Stimulated activated CD4-positive, alpha-beta T cell treated with anti-CD3 and anti-CD28 coated beads, TNF-alpha, amount 100 ng/mL, for 48 hours (primary cell): ENCODE data around the gene ITGAL.
"Not testable (repeated sequence)": the region's sequence is repeated elsewhere in the genome, so short reads cannot be mapped to it uniquely, and the experiment has no call there.

Experiments
- DNase-seq, 3 donors: peaks; one replicate each; pipeline ENCODE4 v3.0.0-alpha.2; 2020; ENCODE audit warnings: low read depth in 3 of 3

ITGAL gene

DNA sequence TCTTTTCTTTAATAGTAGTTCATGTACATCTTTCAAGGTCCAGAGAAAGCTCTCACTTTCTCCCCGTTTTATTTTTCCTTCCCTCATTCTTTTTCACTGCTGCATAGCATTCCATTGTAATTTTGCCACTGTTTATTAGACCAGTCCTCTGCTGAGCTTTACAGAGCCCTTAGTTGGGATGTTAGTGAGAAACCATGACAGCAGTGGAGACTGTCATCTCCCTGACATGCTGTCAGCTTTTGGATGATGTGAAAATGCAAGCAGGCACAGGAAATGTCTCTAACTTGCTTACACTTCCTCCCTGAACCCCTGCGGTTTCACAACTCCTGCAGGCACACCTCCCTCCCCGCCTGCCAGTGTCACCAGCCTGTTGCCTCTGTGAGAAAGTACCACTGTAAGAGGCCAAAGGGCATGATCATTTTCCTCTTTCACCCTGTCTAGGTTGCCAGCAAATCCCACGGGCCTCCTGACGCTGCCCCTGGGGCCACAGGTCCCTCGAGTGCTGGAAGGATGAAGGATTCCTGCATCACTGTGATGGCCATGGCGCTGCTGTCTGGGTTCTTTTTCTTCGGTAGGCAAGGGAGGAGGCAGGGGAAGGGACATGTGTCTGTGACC, at the start of gene ITGAL:
Gene ITGAL, plus strand, starts transcription at position 415 of the 615 bp plus-strand sequence. Its CDS starts 96 bp downstream, at position 511.
- peak; percentile 69 to 77 (median 76) for DNase-seq

DNA sequence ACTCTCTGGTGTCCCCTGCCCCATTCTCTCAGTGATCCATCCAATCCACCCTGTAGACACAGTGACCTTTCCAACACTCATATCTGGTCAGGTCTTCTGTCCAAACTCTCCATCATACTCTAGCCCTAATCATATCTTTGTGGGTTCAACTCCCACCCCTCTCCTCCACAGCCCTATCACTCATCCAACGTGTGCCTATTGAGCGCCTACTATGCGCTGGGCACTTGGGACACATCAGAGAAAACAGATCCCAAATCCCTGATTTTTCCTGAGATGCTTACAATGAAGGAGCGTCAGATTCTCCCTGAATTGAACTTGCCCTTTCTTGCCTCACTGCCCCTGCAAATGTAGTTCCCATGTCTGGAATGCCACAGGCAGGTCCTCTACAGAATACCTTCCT, 44.5 kb upstream of the ITGAL start:
- no peak for DNase-seq

DNA sequence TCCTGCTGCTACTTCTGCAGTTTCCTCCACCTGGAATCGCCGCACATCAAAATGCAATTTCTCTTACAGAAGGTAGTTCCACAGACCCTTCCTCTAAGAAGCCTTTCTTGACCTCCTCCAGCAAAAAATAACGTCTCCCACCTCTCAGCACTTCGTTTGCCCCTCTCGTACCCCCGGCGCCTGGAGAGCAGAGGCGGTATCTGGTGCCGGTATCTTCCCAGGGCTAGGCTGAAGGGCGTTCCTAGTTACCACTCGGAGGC, 43.2 kb upstream of the ITGAL start:
- no peak for DNase-seq

- peak; percentile 91 to 97 (median 94) for DNase-seq
Measured at GRCh38 chr16:30429678-30430427, 42.7 kb upstream of the ITGAL start, which contains the start of gene DCTPP1. Gene DCTPP1 (minus strand): TSS chr16:30430030. CDS start chr16:30429980, 50 bp downstream.

DNA sequence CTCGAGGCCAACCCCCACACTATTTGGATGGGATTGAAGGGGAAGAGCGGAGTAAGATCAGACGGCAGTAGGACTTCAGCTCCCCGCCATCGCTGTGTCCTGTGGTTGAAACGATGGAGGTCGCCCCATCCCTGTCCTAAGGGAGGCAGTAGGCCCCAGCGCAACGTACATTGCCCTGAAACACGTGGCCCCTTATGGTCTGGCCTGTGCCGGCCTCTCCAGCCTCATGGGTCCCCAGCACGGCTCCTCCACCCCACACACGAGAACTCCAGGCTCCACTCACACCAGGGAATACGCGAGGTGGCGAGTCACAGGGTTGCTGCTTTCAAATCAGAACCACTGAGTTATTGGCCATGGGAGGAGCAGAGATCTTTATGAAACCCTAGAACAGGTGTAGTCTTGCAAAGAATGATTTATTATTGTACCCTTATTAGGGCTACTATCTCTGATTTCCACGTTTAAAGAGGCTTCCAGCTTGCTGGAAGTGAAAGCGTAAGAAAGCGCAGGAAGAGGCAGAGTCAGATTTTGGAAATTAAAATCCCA, 42.0 kb upstream of the ITGAL start:
- no peak for DNase-seq

DNA sequence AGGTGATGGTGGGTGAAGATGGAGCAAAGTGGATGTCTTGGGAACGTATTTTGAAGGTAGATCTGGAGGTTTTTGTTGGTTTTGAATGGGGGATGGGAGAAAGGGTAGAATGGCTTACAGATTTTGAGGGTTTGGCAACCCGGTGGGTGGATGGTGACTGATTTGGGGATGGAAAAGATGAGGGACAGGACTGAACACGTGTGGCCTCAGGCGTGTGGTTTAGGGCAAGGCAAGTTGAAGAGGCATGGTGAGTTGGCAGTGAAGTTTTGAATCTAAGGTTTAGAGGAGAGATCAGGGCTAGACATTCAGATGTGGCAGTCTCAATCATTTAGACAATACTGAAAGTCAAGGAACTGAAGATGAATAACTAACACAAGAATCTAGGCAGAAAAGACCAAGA, 37.7 kb upstream of the ITGAL start:
- peak; percentile 61 to 84 (median 63) for DNase-seq

- no peak for DNase-seq
Measured at GRCh38 chr16:30437511-30438046, 35.0 kb upstream of the ITGAL start.

DNA sequence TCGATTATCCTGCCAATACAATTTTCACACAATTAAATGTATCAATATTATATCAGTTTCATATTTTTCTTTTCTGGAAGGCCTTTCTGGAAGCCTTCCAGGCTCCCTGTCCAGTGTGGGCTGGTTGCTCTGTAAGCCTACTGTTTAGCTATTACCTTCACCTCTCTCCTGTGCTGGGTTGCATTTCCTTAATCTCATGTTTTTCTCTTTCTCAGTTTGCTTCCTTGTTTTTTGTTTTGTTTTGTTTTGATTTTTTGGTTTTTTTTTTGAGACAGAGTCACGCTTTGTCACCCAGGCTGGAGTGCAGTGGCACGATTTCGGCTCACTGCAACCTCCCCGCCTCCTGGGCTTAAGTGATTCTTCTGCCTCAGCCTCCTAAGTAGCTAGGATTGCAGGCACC, 33.7 kb upstream of the ITGAL start:
- DNase-seq, result no peak

DNA sequence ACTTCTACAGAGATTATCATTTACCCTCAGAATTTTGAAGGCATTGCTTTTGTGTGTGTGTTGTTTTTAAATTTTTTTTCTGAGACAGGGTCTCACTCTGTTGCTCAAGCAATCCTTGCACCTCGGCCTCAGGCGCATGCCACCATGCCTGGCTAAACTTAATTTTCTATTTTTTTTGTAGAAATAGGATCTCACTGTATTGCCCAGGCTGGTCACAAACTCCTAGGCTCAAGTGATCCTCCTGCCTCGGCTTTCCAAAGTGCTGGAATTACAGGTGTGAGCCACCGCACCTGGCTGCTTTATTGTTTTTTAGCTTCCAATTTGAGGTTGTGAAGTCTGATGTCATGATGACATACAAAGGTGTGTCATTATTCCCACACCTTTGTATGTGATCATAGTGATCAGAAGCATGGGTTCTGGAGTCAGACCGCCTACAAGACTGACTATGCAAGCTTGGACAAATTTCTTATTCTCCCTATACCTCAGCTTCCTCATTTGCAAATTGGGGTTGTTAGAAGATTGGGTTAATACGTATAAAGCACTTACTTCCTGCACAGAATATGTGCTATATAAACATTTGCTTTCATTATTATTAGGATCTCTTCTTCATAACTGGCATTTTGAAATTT, 32.7 kb upstream of the ITGAL start:
- no peak for DNase-seq

DNA sequence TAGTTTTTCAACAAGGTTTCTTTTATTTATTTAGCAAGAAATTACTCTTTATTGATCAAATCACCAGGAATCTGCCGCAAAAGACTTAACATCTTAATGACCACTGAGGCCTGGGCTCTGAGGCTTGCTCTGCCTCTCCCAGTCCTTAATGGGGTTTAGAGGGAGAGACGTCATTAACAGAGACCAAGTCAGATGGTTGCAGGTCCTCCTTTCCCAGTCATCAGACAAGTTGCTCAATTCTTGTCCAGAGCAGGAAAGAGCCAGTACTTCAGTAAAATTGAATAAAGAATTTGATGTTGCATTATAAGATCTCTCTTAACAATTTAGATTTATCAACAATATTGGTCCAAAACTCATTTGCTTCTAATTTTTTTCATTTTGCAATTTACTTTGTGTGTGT, 28.9 kb upstream of the ITGAL start:
- DNase-seq, result no peak

GRCh38 chr16:30444231-30445148, 28.1 kb upstream of the ITGAL start:
- DNase-seq, result no peak

GRCh38 chr16:30445149-30445407, 27.5 kb upstream of the ITGAL start:
- no peak for DNase-seq

DNA sequence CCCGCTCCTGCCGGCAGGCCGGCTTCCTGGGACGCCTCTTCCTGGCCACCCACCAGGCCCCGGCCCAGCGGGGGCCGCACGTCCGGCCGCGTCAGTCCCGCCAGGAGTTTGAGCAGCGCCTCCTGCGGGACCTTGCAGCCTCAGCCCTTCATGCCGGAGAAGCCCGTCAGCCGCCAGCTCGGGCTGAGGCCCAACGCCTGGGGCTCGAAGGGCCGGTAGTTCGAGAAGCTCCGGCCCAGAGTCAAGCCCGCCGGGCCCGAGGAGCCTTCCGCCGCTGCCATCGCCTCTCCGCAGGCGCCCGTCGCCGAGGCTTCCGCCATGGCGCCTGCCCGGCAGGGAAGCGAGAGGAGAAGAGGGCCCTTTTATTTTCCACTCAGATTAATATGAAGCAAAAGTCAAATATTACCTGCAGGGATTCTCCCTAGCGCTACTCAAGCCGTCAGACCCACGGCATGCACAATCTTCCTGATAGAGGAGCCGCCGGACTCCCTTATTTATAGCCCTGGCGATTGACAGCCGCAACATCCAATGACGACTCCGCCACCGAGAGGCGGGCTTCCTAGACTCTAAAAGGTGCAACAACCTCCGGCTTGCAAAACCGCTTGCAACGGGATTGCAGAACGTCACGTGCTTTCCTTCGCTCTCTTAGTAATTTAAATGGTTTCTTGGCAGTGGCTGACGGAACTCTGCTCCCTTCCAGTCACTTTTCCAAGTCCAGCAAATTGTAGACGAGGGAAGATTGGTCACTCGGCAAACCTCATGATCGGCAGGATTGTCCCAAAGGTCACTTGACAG, 26.9 kb upstream of the ITGAL start, which contains the start of gene SEPHS2:
Gene SEPHS2, minus strand, starts transcription at position 467 of the 795 bp plus-strand sequence. Its CDS starts 147 bp downstream, at position 320.
- peak; percentile 87 to 96 (median 94) for DNase-seq

DNA sequence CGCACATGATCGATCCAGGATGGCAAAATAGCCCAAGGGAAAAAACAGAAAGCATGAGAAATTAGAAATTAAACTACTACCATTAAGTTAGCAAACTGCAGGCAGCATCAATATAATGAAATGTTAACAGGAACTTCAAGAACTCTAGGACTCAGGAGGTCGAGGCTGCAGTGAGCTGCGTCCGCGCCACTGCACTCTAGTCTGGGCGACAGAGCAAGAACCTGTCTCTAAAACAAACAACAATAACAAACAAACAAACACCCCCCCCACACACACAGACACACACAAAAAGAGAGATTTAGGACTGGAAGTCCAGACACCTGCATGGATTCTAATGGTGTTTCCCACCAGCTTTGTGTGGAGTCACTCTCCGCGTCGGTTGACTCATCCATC, 26.3 kb upstream of the ITGAL start:
- no peak for DNase-seq

GRCh38 chr16:30447512-30448226, 24.9 kb upstream of the ITGAL start:
- DNase-seq, result no peak

DNA sequence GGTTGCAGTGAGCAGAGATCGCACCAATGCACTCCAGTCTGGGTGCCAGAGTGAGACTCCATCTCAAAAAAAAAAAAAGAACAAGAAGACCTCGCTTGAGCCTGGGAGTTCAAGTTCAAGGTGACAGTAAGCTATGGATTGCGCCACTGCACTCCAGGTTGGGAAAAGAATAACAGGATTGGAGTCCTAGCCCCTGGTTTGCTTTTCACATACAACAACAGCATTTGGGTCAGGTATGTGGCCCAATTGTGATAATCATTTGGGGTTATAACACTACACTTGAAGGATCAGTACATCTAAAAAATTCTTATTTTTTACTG, 23.5 kb upstream of the ITGAL start:
- DNase-seq, result no peak

DNA sequence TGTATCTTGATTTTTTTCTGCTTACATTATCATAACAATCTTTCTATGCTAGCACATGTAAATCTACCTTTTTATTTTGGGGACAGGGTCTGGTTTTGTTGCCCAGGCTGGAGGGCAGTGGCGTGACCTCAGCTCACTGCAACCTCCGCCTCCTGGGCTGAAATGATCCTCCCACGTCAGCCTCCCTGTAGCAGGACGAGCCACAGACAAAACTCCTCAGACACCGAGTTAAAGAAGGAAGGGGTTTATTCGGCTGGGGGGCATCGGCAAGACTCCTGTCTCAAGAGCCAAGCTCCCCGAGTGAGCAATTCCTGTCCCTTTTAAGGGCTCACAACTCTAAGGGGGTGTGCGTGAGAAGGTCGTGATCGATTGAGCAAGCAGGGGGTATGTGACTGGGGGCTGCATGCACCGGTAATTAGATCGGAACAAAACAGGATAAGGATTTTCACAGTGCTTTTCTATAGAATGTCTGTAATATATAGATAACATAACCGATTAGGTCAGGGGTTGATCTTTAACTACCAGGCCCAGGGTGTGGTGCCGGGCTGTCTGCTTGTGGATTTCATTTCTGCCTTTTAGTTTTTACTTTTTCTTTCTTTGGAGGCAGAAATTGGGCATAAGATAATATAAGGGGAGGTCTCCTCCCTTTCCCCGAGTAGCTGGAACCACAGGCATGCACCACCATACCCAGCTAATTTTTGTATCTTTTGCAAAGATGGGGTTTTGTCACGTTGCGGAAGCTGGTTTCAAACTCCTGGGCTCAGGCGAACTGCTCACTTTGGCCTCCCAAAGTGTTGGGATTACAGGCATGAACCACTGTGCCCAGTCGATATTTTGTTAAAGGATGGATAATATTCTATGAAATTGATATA, 19.6 kb upstream of the ITGAL start:
- not testable (repeated sequence) for DNase-seq

DNA sequence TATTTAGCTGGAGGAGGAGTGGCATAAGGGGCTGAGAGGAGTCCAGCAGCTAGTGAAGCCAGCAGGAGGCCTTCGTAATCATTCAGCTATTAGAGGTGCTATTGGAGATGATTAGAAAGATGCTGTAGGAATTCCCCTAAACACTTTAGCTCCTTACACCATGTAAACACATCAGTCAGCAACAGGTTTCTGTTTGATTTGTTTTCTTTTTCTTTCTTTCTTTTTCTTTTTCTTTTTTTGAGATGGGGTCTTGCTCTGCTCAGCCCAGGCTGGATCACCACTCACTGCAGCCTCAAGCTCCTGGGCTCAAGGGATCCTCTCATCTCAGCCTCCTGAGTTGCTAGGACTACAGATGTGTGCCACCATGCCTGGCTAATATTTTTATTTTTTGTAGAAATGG, 16.2 kb upstream of the ITGAL start:
- DNase-seq, result no peak

- DNase-seq, result no peak
Measured at GRCh38 chr16:30457256-30457655, 15.3 kb upstream of the ITGAL start.
